Measurements from ENCODE around the gene MTFR2. TPM values are rescaled to one million over a fixed set of nuclear protein-coding genes. Genes with fewer than 3 reads are reported as not detected.
"Not testable (repeated sequence)": the region's sequence is repeated elsewhere in the genome, so short reads cannot be mapped to it uniquely, and the experiment has no call there.

Gene MTFR2
- total and polyA plus RNA-seq, 3 donors from 2014 or later: 8.3 to 21.1 (median 8.8) TPM

DNA sequence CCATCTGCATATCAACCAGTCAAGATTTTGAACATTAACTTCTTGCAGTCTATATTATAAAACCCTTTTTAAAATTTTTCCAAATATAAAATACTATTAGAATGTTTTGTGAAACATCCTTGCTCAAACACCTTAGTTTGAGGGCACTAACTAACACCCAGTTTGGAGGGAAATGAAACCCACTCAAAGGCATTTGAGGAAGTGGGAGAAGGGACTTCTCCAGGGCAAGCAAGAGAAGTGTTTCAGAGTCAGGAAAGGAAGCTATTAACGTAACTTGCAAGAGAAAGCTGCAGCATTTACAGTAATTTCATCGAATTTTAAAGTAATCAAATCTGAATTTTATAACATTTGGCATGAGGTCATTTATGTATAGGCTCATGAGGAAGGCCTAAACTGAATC is 21.3 kb downstream of the MTFR2 start:
- 81 to 91% methylated on average over 2 of the region's 2 CpGs for WGBS, 2 donors
- intact Hi-C loops (cut with DNase I; ENCODE audit: low total_unique reads): loop anchor here (10.0 kb wide), 1 partner anchor 694 kb away; no protein-coding TSS in a partner anchor
- H3K27ac ChIP-seq: no peak overlapping the region
- no peaks in the 10 kb centered on the region for H3K27me3 ChIP-seq
- TF ChIP-seq, protein P1, sequence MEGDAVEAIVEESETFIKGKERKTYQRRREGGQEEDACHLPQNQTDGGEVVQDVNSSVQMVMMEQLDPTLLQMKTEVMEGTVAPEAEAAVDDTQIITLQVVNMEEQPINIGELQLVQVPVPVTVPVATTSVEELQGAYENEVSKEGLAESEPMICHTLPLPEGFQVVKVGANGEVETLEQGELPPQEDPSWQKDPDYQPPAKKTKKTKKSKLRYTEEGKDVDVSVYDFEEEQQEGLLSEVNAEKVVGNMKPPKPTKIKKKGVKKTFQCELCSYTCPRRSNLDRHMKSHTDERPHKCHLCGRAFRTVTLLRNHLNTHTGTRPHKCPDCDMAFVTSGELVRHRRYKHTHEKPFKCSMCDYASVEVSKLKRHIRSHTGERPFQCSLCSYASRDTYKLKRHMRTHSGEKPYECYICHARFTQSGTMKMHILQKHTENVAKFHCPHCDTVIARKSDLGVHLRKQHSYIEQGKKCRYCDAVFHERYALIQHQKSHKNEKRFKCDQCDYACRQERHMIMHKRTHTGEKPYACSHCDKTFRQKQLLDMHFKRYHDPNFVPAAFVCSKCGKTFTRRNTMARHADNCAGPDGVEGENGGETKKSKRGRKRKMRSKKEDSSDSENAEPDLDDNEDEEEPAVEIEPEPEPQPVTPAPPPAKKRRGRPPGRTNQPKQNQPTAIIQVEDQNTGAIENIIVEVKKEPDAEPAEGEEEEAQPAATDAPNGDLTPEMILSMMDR (IDR thresholded peaks at IDR 0.05): no peak
- no peak for TF ChIP-seq POLR2A (IDR thresholded peaks at IDR 0.05)
- no peaks in the 10 kb centered on the region for H3K9me3 ChIP-seq
- H3K4me1 ChIP-seq: peaks cover 9% of the 10 kb centered on the region
- no peak overlapping the region for H3K4me3 ChIP-seq
- no peaks in the 10 kb centered on the region for H3K36me3 ChIP-seq (ENCODE audit: low read depth, missing control alignments)
- DNase-seq: no peak

DNA sequence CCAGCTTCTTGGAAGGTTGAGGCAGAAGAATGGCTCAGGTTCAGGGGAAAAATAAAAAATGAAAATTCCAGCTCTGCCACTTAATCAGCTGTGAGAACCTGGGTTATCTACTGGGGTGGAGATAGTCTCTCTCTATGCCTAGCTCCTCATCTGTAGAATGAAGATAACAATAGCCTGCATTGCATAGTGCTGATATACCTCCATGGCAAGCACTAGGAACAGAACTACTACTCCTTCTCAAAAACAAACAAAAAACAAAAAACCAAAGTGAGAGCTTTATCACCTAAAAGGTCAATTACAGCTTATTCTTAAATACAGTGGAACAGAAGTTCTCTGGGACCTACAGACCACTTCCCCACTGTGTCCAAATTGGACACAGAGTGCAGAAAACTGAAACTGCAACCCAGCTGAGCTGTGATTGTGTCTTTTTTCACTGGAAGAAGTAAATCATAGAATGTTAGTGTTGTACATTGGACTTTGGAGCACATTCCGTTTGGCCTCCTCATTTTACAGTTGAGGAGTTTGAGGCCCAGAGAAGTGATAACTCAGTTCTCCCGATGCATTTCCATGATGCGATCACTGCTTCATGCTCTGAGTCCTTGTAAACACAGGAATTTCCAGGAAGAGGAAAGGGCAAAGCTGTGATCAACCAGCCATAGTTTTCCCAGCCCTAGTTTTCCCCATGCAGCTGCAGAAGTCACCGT is 23.3 kb downstream of the MTFR2 start:
- WGBS, 2 donors: 67% methylated on average over 4 of the region's 4 CpGs
- no peak for TF ChIP-seq POLR2A (IDR thresholded peaks at IDR 0.05)
- TF ChIP-seq, protein P1 (IDR thresholded peaks at IDR 0.05): no peak
- Histone ChIP-seq H3K36me3 (ENCODE audit: low read depth, missing control alignments) (no peaks in the 10 kb centered on the region), H3K27ac (no peak overlapping the region), H3K9me3 (no peaks in the 10 kb centered on the region), H3K4me3 (peak overlapping the region in 1 of 2 donors; percentile 8), H3K27me3 (no peaks in the 10 kb centered on the region), H3K4me1 (peaks cover 9% of the 10 kb centered on the region)
- intact Hi-C loops (cut with DNase I; ENCODE audit: low total_unique reads): loop anchor here (10.0 kb wide), 1 partner anchor 692 kb away; no protein-coding TSS in a partner anchor
- no peak for DNase-seq

DNA sequence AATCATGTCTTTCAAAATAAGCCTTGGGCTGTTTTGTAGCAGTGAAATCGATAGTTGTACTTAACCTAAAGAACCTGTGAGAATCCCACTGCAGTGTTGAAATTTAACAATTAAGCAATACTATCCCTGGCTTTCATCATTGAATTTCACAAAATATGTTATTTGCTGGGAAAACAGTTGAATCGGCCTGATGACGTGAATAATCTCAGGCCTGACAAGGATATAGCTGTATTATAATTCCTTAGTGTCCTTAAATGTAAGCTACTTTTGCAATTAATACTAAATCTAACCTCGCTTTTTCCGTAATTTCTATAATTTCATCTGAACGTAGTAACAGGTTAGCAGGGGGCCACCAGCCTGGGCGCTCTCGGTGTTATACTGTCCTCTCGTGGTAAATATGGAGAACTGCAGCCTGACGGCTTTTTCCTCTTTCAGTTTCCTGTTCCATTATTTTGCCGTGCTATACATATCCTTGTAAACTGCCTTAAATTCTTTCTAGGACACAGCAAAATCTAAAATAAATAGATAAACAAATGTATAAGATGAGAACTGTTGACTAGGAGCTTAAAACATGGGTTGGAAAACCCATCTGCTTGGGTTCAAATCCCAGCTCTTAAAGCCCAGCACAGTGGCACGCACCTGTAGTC is 24.0 kb downstream of the MTFR2 start:
- 16 to 19% methylated on average over 12 of the region's 12 CpGs for WGBS, 2 donors
- Histone ChIP-seq H3K4me1 (peaks cover 9% of the 10 kb centered on the region), H3K27ac (no peak overlapping the region), H3K9me3 (no peaks in the 10 kb centered on the region), H3K4me3 (peak overlapping the region in 1 of 2 donors; percentile 8), H3K27me3 (no peaks in the 10 kb centered on the region), H3K36me3 (ENCODE audit: low read depth, missing control alignments) (no peaks in the 10 kb centered on the region)
- TF ChIP-seq POLR2A (IDR thresholded peaks at IDR 0.05): no peak
- TF ChIP-seq, protein P1 (IDR thresholded peaks at IDR 0.05): peak; percentile 99 to 100 (median 100)
- peak; percentile 76 for DNase-seq
- intact Hi-C loops (cut with DNase I; ENCODE audit: low total_unique reads): loop anchor here (10.0 kb wide), 1 partner anchor 691 kb away; no protein-coding TSS in a partner anchor

DNA sequence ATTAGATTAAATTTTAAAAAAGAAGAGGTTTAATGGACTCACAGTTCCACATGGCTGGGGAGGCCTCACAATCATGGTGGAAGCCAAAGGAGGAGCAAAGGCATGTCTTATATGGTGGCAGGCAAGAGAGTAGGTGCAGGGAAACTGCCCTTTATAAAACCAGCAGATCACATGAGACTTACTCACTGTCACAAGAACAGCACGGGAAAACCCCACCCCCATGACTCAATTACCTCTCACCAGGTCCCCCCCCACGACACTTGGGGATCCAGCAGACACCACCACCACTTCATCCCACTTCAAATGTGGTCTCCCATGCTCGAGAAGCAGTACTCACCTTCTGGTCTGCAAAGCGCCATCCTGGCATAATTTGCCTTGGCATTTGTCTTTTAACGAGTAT is 24.6 kb downstream of the MTFR2 start:
- Histone ChIP-seq H3K27me3 (no peaks in the 10 kb centered on the region), H3K4me1 (peaks cover 9% of the 10 kb centered on the region), H3K4me3 (no peak overlapping the region), H3K27ac (no peak overlapping the region), H3K36me3 (ENCODE audit: low read depth, missing control alignments) (no peaks in the 10 kb centered on the region), H3K9me3 (no peaks in the 10 kb centered on the region)
- WGBS, 2 donors: 69% methylated on average over 5 of the region's 5 CpGs
- TF ChIP-seq, protein P1 (IDR thresholded peaks at IDR 0.05): no peak
- TF ChIP-seq POLR2A (IDR thresholded peaks at IDR 0.05): no peak
- no peak for DNase-seq
- intact Hi-C loops (cut with DNase I; ENCODE audit: low total_unique reads): loop anchor here (10.0 kb wide), 1 partner anchor 691 kb away; no protein-coding TSS in a partner anchor

DNA sequence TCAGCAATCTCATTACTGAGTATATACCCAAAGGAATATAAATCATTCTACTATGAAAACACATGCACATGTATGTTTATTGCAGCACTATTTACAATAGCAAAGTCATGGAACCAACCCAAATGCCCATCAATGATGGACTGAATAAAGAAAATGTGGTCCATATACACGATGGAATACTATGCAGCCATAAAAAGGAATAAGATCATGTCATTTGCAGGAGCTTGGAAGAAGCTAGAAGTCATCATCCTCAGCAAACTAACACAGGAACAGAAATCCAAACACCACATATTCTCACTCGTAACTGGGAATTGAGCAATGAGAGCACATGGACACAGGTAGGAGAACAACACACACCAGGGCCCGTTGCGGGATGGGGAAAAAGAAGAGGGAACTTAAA is 25.1 kb downstream of the MTFR2 start:
- WGBS, 2 donors: 83 to 91% methylated on average over 4 of the region's 4 CpGs
- not testable (repeated sequence) for H3K4me3 ChIP-seq; H3K36me3 ChIP-seq (ENCODE audit: low read depth, missing control alignments); H3K9me3 ChIP-seq; H3K4me1 ChIP-seq; H3K27me3 ChIP-seq; DNase-seq; H3K27ac ChIP-seq
- intact Hi-C loops (cut with DNase I; ENCODE audit: low total_unique reads): loop anchor here (10.0 kb wide), 1 partner anchor 690 kb away; no protein-coding TSS in a partner anchor
